ENCODE measurements around the gene NEO1.

The NEO1 gene

DNA sequence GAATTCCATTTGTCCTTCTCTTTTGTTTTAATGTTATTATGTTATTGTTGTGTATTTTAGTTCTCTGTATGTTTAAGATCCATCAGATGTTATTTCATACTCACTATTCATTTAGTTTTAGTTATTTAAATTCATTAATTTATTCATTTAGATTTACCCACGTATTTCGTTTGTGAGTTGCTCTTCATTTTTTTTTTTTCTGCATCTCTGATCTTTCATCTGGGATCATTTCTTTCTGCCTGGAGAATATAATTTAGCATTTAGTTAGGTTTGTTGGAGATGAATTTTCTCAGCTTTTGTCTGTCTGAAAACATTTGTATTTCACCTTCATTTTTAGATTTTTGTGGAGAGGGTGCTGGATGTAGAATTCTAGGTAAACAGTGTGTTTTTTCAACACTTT, 12.9 kb downstream of the NEO1 start:
- TF ChIP-seq, protein P1, sequence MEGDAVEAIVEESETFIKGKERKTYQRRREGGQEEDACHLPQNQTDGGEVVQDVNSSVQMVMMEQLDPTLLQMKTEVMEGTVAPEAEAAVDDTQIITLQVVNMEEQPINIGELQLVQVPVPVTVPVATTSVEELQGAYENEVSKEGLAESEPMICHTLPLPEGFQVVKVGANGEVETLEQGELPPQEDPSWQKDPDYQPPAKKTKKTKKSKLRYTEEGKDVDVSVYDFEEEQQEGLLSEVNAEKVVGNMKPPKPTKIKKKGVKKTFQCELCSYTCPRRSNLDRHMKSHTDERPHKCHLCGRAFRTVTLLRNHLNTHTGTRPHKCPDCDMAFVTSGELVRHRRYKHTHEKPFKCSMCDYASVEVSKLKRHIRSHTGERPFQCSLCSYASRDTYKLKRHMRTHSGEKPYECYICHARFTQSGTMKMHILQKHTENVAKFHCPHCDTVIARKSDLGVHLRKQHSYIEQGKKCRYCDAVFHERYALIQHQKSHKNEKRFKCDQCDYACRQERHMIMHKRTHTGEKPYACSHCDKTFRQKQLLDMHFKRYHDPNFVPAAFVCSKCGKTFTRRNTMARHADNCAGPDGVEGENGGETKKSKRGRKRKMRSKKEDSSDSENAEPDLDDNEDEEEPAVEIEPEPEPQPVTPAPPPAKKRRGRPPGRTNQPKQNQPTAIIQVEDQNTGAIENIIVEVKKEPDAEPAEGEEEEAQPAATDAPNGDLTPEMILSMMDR (conservative IDR thresholded peaks at IDR 0.05; ENCODE audit: control insufficient read depth, insufficient read depth, low read depth, low read length): no peak
- no peak for DNase-seq (ENCODE audit: low read depth)
- H3K4me3 ChIP-seq (ENCODE audit: control insufficient read depth, low read depth, low read length): no peak overlapping the region

DNA sequence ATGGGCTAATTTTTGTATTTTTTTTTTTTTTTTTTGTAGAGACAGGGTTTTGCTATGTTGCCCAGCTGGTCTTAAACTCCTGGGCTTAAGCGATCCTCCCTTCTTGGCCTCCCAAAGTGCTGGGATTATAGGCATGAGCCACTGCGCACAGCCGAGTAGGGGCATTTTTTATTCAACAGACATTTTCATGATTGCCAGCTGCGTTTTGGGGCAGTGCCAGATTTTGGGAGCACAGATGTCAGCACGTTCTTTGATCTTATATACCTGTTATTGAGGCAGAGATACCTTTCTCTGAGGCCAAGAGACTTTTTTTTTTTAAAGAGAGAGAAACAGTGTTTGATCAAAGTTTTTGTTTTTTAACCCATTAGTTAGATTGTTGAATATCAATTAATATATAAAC, 16.8 kb downstream of the NEO1 start:
- no peak overlapping the region for H3K4me3 ChIP-seq (ENCODE audit: control insufficient read depth, low read depth, low read length)
- DNase-seq (ENCODE audit: low read depth): no peak
- TF ChIP-seq, protein P1 (conservative IDR thresholded peaks at IDR 0.05; ENCODE audit: control insufficient read depth, insufficient read depth, low read depth, low read length): no peak

DNA sequence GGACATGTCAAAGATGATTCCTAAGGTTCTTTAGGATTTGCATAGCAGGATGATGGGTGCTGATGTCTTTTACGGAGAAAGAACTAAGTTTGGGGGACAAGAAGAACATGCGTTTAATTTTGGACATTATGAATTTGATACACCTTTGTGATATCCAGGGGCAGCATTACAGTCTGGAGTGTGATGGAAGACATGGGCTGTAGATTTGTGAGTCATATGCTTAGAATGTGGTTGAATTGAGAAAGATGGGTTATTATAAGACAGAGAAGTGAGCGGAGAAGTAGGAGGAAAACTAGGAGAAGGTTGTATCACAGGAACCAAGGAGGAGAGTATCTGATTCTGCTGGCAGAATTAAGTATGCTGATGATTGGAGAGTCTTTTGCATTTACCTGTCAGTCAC, 20.6 kb downstream of the NEO1 start:
- TF ChIP-seq, protein P1 (conservative IDR thresholded peaks at IDR 0.05; ENCODE audit: control insufficient read depth, insufficient read depth, low read depth, low read length): no peak
- no peak for DNase-seq (ENCODE audit: low read depth)
- no peak overlapping the region for H3K4me3 ChIP-seq (ENCODE audit: control insufficient read depth, low read depth, low read length)

DNA sequence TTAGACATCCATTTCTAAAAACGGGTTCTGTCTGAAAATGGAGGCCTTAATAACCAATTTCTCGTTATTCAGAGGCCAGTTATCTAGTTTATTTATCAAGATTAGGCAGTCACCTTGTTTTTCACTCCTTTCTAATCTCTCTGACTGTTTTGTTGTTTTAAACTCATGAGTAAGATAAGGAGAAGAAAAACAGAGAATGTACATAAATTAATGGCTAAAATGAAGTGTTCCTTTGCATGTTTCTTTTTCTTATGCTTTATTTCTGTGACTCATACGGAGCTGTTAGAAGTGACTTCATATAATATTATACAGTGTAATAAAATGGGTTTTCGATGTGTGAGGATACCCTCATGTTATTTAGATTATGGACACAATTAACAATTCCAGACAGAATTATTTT, 22.0 kb downstream of the NEO1 start:
- H3K4me3 ChIP-seq (ENCODE audit: control insufficient read depth, low read depth, low read length): no peak overlapping the region
- TF ChIP-seq, protein P1 (conservative IDR thresholded peaks at IDR 0.05; ENCODE audit: control insufficient read depth, insufficient read depth, low read depth, low read length): no peak
- no peak for DNase-seq (ENCODE audit: low read depth)

DNA sequence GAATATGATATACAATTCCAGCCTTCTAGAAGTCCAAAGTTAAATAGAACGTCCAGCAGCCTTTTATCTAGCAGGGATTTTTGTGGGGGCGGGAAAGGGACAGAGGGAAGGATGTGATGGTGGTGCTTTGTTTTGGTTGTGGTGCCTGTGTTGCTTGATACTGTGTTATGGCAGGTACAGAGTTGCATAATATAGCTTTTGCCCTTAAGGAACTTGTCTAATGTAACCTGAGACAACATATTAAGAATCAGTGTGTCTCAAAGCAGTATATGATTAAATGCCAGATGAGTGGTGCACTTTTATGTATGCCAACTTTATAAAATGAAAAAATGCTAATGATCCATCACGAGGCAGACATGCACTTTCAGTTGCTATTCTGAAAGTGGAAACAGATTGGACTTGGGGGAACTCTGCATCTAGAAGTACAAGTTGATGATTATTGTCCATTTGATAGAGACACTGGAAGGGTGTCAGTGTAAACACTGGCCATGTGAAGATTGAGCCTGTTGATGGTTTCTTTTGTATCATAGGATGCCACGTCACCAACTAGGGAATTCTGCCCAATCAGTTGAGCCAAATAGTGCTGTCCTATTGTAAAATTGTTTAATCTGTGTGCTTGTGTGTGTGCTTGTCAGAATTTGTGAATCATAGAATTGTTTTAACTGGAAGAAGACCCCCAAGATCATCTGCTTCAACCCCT, 23.0 kb downstream of the NEO1 start:
- DNase-seq (ENCODE audit: low read depth): peak; percentile 63

DNA sequence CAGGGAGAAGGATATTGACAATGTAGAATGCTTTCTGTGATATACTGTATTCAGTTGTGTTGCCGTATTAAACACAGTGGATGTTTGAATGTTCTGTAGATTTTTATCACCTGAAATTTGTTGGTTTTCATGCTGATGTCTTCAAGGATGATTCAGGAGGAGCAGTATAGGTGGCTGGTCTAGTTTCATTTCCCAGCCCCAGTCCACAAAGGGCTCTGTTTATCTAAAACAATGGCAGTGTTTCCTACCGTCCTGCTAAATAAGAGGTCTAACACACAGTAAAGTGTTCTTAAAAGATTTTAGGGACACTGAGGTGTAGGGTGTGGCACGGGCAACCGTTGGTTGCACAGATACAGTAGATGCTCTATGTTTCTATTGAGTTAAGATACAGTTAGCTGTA, 26.0 kb downstream of the NEO1 start:
- H3K4me3 ChIP-seq (ENCODE audit: control insufficient read depth, low read depth, low read length): no peak overlapping the region
- TF ChIP-seq, protein P1 (conservative IDR thresholded peaks at IDR 0.05; ENCODE audit: control insufficient read depth, insufficient read depth, low read depth, low read length): no peak
- no peak for DNase-seq (ENCODE audit: low read depth)

More for the DNA sequence above, 23.0 kb downstream of the NEO1 start:
- TF ChIP-seq, protein P1 (conservative IDR thresholded peaks at IDR 0.05; ENCODE audit: control insufficient read depth, insufficient read depth, low read depth, low read length): no peak
- no peak overlapping the region for H3K4me3 ChIP-seq (ENCODE audit: control insufficient read depth, low read depth, low read length)

Data from fibroblast of mammary gland (primary cell).